SK-N-SH treated with all-trans-retinoic acid at 6 μM for 48 hours (cell line): ENCODE results near the gene ITIH4.

Experiments
- BACH2 ChIP-seq: fragments of 250-450 bp; sonication (Bioruptor Pico); IDR thresholded peaks from 2 replicates; pipeline ENCODE4 v1.9.0; 2021; ENCODE audit warnings: mild to moderate bottlenecking, borderline replicate concordance
- CREB5 ChIP-seq: fragments of 250-450 bp; sonication (Bioruptor Pico); IDR thresholded peaks from 2 replicates; pipeline ENCODE4 v1.5.1; 2020; ENCODE audit warnings: low read depth, mild to moderate bottlenecking, moderate library complexity
- ESRRG ChIP-seq: fragments of 250-450 bp; sonication (Bioruptor Pico); IDR thresholded peaks from 2 replicates; pipeline ENCODE4 v1.6.1; 2021; ENCODE audit warnings: mild to moderate bottlenecking
- PATZ1 ChIP-seq: fragments of 250-450 bp; sonication (Bioruptor Pico); IDR thresholded peaks from 2 replicates; pipeline ENCODE4 v1.8.0; 2020; ENCODE audit warnings: mild to moderate bottlenecking, moderate library complexity, borderline replicate concordance
- RARB ChIP-seq: fragments of 250-450 bp; sonication (Bioruptor Pico); IDR thresholded peaks from 2 replicates; pipeline ENCODE4 v1.8.0; 2021; ENCODE audit warnings: mild to moderate bottlenecking, moderate library complexity
- SNAI2 ChIP-seq: fragments of 250-450 bp; sonication (Bioruptor Pico); IDR thresholded peaks from 2 replicates; pipeline ENCODE4 v1.5.0; 2020; ENCODE audit warnings: mild to moderate bottlenecking, moderate library complexity
- ZFP30 ChIP-seq: fragments of 450-650 bp; formaldehyde crosslinking; IDR thresholded peaks from 2 replicates; pipeline ENCODE4 v1.5.0; 2022; ENCODE audit warnings: mild to moderate bottlenecking, moderate library complexity
- ZNF565 ChIP-seq: fragments of 450-650 bp; formaldehyde crosslinking; conservative IDR thresholded peaks from 2 replicates; pipeline ENCODE4 v1.5.0; 2020; ENCODE audit warnings: low read depth, mild to moderate bottlenecking, moderate library complexity

GRCh38 chr3:52819936-52820335 lies 10.5 kb downstream of the ITIH4 start:
- no peak for TF ChIP-seq ZNF565 (CRISPR knock-in tag)
- no peak for TF ChIP-seq CREB5 (CRISPR knock-in tag)
- no peak for TF ChIP-seq PATZ1 (CRISPR knock-in tag)
- no peak for TF ChIP-seq ZFP30
- TF ChIP-seq SNAI2 (CRISPR knock-in tag): no peak
- no peak for TF ChIP-seq BACH2
- no peak for TF ChIP-seq RARB (CRISPR knock-in tag)
- TF ChIP-seq ESRRG: no peak
